HG03565 (cell line): ENCODE results near the gene BICRAL.

Experiments
- ATAC-seq: cut with Tn5 transposase; IDR thresholded peaks from one replicate; pipeline ENCODE4 v1.9.1; 2021; ENCODE audit warnings: mild to moderate bottlenecking, moderate library complexity; ENCODE audit not compliant: unreplicated experiment

Gene BICRAL

GRCh38 chr6:42762426-42762859 lies 19.4 kb upstream of the BICRAL start:
- ATAC-seq, result no peak

GRCh38 chr6:42762950-42763349 lies 18.9 kb upstream of the BICRAL start:
- ATAC-seq, result no peak

GRCh38 chr6:42764911-42765648 lies 16.8 kb upstream of the BICRAL start:
- no peak for ATAC-seq

GRCh38 chr6:42766163-42766670 lies 15.6 kb upstream of the BICRAL start:
- ATAC-seq, result no peak

GRCh38 chr6:42769051-42769450 lies 12.8 kb upstream of the BICRAL start:
- ATAC-seq, result no peak

GRCh38 chr6:42769836-42770235 lies 12.0 kb upstream of the BICRAL start:
- ATAC-seq, result no peak

DNA sequence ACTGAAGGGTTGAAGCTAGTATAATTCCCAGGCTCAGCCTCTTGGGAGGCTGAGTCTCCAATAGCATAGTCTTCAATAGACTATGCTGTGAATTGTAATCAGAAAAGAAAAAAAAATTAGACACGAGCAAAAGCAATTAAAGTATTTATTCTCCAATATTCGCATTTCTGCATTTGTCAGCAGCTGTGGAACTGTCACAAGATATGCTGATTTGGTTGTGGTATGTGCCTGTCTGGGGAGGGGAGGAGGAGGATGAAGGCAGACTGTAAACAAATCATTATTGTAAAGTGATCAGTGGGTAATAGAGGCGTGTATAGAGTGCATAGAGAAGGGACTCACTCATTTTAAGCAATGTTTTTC lies 10.1 kb upstream of the BICRAL start:
- ATAC-seq, result no peak

DNA sequence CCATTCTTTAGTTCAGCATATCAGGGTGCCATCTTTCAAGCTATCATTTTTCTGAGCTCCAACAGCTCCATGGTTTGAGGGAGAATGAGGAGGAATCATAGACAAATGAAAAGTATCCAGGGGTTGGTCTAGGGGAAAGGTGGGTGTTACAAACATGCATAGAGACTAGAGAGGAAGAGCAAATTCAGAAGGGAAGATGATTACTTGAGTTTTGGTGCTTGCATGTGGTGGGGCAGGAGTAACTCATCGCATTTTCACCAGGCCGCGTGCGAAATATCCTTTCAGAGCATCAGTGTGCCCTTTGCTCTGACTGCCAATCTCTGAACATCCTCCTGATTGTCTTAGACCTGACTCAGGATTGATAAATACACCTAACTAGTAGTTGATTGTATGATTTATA lies 7.7 kb upstream of the BICRAL start:
- ATAC-seq, result no peak

GRCh38 chr6:42774821-42775487 lies 6.9 kb upstream of the BICRAL start:
- ATAC-seq, result peak; percentile 24

- ATAC-seq, result peak; percentile 33
Measured at GRCh38 chr6:42777126-42777822, 4.6 kb upstream of the BICRAL start.

GRCh38 chr6:42778122-42778521 lies 3.7 kb upstream of the BICRAL start:
- no peak for ATAC-seq

GRCh38 chr6:42779521-42779920 lies 2.3 kb upstream of the BICRAL start:
- ATAC-seq, result no peak

- ATAC-seq, result no peak
Measured at GRCh38 chr6:42781546-42781795, 381 bp upstream of the BICRAL start.

GRCh38 chr6:42782689-42783176 lies 881 bp downstream of the BICRAL start:
- no peak for ATAC-seq

DNA sequence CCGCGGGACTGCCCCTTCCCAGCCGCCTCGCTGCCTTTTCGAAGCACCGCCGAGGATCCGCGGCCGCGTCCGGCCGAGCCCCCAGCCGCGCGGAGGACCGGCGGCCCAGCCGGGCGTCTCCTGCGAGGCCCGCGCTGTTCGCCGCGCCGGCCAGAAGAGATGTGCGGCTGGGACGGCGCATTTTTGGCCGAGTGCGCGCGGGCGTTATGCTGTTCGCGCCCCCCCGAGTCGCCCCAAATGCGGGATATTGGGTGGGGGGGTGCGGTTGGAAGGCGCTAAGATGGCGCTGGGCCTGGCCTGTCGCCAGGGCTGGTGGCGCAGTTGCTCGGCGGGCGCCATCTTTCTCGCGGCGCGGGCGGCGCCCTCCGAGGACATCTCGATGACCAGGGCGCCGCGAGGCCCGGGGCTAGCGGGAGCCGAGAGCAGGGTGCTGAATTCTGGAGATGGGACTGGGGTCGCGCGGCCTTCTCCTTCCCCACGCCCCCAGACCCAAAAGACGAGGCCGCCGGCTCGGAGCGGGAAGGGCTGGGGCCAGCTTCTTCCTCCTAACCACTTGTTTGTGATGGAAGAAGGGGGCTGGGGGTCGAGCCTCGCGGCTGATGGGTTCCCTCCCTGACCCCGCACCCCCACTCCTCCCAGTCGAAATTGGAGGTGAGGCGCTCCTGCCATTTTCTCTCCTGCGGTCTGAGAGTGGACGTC lies 1.5 kb downstream of the BICRAL start:
- ATAC-seq, result no peak

DNA sequence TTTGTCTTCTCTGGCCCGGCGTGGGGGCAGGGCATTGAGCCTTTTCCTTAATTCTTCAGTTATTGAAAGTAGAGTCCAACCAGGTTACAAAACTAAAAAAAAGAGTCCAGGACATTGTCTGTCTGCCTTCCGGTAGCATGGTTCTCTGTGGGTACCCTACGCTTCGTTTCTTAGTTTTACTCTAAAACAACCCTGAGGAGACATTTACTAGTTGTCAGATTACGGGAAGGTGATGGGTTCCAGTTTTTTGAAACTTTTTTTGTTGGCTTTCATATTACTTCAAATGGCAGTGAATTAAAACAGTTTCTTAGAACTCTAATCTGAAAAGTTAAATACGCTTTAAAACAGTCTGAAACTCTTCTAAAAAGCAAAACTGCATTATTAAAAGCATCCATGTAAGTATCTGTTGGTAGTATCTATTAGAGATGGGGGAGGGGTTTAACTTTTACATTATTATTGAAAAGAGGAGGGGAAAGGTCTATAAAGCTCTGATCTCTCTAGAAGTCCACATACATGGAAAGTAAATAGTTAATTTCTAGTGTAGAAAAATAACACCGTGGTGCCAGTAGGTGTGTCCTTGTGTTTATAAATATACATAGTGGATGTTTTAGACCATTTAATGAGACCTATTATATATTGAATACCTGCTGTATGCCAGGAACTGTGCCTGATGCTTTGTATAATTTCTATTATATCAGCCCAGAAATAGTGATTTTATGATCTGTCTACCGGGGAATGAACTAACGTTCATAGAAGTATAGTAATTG lies 2.2 kb downstream of the BICRAL start:
- ATAC-seq, result no peak

GRCh38 chr6:42784717-42785498 lies 3.1 kb downstream of the BICRAL start:
- no peak for ATAC-seq

DNA sequence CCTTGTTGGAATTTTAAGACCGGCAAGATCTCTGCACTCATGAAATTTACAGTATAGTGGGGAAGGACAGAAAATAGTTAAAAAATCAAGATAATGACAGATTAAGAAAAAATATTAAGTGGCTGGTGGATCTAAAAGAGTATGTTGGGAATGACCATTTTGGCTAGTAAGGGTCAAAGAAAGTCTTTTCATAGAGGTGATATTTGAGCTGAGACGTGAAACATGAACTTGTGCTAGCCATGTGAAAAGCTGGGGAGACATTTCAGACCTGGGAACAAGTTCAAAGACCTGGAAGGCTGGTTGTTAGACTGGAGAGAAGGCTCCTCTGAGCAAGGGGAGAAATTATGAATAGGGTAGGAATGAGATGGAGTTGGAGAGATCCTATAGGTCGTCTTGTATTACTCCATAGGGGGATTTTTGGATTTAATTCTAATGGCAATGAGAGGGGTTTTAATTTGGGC lies 4.7 kb downstream of the BICRAL start:
- ATAC-seq, result no peak

DNA sequence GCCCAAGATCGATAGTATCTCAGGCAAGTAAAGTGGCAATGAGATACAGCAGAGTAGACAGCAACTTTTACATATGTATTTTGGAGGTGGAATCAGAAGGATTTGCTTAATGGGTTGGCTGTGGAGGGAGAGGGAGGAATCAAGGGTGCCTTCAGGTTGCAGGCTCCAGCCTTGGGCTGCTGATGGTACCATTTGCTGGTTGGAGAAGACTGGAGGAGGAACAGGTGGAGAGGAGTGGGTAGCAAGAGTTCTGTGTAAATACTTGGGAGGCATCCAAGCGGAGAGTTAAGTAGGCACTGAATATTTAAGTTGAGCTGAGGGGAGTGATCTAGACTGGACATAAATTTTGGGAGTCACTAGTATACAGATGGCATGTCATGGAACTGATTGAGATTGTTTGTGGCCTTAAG lies 5.2 kb downstream of the BICRAL start:
- ATAC-seq, result no peak

- no peak for ATAC-seq
Measured at GRCh38 chr6:42788671-42789070, 6.8 kb downstream of the BICRAL start.
